HG03039 (cell line): ENCODE measurements around the gene ITCH.
"Not testable (repeated sequence)": the region's sequence is repeated elsewhere in the genome, so short reads cannot be mapped to it uniquely, and the experiment has no call there.

Experiments used
- ATAC-seq: cut with Tn5 transposase; IDR thresholded peaks from one replicate; pipeline ENCODE4 v1.9.1; 2021; ENCODE audit warnings: mild to moderate bottlenecking, moderate library complexity; ENCODE audit not compliant: unreplicated experiment

The ITCH gene

DNA sequence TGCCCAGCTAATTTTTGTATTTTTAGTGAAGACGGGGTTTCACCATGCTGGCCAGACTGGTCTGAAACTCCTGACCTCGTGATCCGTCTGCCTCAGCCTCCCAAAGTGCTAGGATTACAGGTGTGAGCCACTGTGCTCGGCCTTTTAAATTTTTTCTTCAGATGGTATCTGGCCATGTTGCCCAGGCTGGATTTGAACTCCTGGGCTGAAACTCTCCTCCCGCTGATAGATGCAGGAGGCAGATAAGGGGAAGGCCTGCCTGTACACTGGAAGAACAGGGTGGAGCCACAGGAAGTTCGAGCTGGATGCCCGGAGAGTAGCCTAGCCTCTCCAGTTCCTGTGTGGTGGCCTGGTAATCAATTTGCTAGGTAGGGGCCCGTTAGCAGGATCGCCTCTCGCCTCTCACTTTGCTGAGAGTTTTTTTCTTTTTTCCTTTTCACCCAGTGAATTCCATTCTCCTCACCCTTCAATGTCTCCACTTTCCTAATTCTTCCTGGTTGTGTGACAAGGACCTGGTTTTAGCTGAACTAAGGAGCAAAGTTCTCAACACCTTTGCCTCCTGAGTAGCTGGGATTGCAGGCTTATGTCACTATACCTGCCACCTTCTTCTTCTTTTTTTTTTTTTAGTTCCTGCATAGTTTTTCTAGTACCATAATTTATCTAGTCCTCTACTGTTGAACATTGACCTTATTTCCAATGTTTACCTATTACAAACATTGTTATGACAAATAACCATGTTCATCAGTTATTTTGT lies 19.4 kb upstream of the ITCH start:
- ATAC-seq = no peak

GRCh38 chr20:34344238-34344637 lies 18.8 kb upstream of the ITCH start:
- ATAC-seq = no peak

DNA sequence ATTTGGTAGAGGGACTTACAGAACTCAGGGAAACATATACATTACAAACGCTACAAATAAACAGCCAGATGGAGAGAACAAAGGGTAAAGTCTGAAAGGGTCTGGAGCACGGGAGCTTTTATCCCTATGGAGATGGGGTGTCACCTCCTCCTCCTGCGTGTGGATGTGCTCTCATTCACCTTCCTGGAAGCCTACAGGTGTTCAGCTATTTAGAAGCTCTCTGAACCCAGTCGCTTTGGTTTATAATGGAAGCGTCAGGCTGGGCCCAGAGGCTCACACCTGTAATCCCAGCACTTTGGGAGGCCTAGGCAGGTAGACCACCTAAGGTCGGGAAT lies 17.7 kb upstream of the ITCH start:
- ATAC-seq = no peak

DNA sequence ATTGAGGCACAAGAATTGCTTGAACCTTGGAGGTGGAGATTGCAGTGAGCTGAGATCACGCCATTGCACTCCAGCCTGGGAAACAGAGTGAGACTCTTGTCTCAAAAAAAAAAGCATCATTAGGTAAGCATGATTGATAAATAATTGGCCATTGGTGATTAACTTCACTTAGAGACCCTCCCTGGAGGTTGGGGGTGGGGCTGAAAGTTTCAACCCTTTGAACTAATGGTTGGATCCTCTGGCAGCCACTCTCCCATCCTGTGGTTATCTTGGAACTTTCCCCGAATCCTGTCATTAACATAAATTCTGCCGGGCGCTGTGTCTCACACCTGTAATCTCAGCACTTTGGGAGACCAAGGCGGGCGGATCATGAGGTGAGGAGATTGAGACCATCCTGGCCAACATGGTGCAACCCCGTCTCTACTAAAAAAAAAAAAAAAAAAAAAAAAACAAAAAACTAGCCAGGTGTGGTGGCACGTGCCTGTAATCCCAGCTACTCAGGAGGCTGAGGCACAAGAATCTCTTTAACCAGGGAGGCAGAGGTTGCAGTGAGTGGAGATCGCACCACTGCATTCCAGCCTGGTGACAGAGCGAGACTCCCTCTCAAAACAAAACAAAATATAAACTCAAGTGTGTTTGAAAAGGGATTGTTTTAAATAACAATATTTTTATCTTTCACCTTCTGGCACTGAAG lies 17.1 kb upstream of the ITCH start:
- ATAC-seq = not testable (repeated sequence)

DNA sequence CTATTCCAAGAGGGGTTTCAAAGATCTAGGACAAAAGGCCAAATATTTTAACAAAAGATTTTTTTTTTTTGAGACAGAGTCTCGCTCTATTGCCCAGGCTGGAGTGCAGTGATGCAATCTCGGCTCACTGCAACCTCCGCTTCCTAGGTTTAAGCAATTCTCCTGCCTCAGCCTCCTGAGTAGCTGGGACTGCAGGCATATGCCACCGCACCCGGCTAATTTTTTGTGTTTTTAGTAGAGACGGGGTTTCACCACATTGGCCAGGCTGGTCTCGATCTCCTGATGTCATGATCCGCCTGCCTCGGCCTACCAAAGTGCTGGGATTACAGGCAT lies 16.6 kb upstream of the ITCH start:
- ATAC-seq = not testable (repeated sequence)

DNA sequence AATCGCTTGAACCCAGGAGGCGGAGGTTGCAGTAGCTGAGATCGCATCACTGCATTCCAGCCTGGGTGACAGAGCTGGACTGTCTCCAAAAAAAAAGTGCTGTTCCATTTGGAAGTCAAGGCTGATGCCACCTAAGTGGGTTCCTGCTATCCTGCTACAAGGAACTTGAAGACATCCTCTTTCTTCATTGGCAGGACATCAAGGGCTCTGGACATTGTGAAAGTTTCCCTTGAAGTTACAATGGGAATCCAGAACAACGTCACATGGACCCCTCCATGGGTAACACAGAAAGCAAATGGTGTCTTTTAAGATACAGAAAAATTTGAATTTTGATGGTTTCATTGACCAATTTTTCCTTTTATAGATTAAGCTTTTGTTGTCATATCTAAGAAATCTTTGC lies 15.5 kb upstream of the ITCH start:
- no peak for ATAC-seq

DNA sequence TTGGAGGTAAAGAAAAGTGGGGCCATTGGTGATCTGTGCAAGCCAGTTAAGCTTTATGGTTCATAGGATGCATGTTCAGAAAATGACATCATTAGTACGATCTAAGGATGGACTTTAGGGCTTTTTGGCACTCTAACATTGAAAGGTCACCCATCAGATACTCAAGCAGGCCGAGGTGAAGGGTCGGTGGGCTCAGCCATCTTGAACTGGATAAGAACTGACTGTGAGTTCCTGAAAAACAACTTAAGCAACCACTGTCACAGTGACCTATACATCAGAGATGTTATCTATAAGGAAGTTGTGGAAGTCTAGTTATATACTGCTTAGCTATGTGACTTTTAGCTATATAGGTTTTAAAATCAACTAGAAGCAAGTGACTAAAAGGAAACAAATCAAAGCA lies 13.0 kb upstream of the ITCH start:
- no peak for ATAC-seq

- not testable (repeated sequence) for ATAC-seq
Observed at GRCh38 chr20:34353467-34353866, 9.6 kb upstream of the ITCH start.

- no peak for ATAC-seq
Observed at GRCh38 chr20:34355427-34355826, 7.6 kb upstream of the ITCH start.

- ATAC-seq = not testable (repeated sequence)
Observed at GRCh38 chr20:34359729-34360128, 3.3 kb upstream of the ITCH start.

DNA sequence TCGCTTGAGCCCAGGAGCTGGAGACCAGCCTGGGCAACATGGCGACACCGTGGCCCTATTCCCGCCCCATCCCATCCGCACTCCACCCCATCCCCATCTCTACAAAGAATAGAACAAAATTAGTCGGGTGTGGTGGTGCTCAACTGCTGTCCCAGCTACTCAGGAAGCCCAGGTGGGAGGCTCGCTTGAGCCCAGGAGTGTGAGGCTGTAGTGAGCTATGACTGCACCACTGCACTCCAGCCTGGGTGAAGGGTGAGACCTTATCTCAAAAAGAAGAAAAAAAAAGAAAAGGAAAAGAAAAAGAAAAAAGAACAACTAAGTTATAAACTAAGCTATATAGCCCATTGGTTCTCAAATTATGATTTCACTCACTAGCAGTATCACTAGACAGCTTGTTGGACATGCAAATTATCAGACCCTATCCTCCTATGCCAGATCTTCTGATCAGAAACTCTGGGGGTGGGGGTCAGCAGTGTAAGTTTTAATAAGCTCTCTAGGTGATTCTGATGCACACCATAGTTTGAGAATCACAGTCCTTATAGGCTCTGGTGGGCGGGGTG lies 491 bp upstream of the ITCH start:
- ATAC-seq = peak; percentile 4

- ATAC-seq = peak; percentile 35
Observed at GRCh38 chr20:34363465-34364222, 571 bp downstream of the ITCH start.

DNA sequence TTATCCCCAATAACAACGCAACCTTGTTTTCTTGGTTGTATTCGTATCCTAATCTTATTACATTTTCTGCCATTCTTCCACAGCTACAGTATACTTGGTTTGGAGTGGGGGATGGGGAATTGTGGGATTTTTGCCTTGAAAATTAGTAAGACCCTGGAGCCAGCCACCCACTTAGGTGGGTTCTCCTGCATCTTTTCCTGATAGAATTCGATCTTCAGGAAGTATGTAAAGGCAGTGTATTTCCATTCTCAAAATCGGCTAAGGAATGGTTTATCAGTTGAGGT lies 1.1 kb downstream of the ITCH start:
- ATAC-seq = no peak

GRCh38 chr20:34365765-34366213 lies 2.7 kb downstream of the ITCH start:
- no peak for ATAC-seq

DNA sequence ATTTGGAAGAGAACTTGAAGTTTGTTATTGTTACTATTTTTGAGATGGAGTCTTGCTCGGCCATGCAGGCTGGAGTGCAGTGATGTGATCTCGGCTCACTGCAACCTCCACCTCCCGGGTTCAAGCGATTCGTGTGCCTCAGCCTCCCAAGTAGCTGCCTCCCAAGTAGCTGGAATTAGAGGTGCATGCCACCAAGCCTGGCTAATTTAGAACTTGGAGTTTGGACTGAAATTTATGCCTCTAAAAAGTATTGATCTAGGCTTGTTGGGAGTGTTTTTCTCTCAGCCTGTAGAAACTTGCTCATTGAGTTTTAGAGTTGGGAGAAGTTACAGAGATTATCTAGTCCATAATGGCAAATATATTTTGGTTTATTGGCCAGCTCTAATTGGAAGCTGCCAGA lies 4.1 kb downstream of the ITCH start:
- ATAC-seq = no peak

DNA sequence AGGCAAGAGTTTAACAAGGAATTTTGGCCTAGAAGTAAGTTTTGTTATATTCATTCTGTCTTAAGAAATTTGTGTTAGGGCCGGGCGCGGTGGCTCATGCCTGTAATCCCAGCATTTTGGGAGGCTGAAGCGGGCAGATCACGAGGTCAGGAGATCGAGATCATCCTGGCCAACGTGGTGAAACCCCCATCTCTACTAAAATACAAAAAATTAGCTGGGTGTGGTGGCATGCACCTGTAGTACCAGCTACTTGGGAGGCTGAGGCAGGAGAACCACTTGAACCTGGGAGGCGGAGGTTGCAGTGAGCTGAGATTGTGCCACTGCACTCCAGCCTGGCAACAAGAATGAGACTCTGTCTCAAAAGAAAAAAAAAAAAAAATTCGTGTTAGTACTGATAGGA lies 4.8 kb downstream of the ITCH start:
- not testable (repeated sequence) for ATAC-seq

DNA sequence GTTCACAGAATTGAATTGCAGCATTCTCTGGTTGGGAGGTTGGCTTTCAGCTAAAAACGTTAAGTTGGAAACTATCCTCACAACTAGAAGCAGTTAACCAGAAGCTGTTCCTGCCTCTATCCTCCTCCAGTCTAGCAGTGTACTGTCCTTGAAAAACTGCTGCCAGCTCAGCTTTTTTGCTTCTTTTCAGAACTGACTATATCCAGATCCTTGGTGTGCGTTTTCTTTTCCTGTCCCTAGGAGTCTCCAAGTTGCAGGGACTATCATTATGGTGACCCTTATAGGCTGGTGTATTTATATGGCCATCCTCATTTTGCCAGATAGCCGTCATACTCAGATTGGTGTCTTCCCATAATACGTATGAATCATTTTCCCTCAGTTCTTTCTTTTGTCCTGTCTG lies 5.5 kb downstream of the ITCH start:
- no peak for ATAC-seq

GRCh38 chr20:34369265-34369664 lies 6.2 kb downstream of the ITCH start:
- ATAC-seq = no peak

GRCh38 chr20:34370062-34370461 lies 7.0 kb downstream of the ITCH start:
- no peak for ATAC-seq

- ATAC-seq = no peak
Observed at GRCh38 chr20:34373445-34373844, 10.4 kb downstream of the ITCH start.

GRCh38 chr20:34374209-34374760 lies 11.2 kb downstream of the ITCH start:
- no peak for ATAC-seq
